HG03342 (cell line): ENCODE measurements around the gene FSTL4.

Experiments
- ATAC-seq: cut with Tn5 transposase; IDR thresholded peaks from one replicate; pipeline ENCODE4 v1.9.1; 2021; ENCODE audit warnings: mild to moderate bottlenecking, moderate library complexity; ENCODE audit not compliant: unreplicated experiment

The FSTL4 gene

GRCh38 chr5:133356396-133356983 is 255.9 kb downstream of the FSTL4 start:
- ATAC-seq = no peak

DNA sequence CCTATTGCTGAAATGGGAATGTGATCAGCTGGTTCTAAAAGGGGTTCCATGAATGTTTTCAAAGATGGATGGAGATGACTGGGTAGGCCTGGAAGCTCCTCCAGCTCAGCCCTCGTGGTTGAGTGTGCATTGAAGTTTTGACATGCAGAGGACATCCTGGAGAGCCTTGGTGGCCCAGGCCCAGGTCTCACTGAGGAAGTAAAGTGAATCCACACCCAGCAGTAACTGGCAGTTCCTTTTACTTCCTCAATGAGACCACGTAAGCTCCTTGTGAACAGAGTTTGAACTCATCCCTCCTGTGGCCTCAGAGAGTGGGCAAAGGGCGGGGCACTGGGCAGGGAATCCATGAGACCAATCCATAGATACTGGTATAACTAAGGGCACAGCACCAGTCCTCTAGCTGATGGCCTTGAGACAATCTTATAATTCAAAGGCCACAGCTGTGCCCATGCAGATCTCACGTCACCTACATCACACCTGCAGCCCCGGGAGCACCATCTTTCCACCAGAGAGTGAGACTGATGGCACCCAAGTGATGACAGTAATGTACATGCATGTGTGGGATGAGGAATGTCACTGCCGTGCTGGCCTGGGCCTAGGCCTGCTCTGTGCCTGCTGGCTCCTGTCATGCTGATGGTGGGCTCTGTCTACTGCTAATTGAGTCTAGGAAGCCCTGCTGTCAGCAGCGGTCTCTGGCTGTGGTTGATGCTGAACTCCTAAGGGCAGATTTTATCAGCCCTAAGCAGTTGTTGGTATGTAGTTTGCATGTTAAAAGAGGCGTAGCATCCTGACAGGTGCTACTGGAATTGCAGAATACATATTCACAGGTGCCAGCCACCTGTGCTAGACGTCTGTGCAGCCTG is 257.8 kb downstream of the FSTL4 start:
- ATAC-seq = no peak

- no peak for ATAC-seq
These were observed 258.6 kb downstream of the FSTL4 start for GRCh38 chr5:133353741-133354140.

- ATAC-seq = no peak
These were observed 263.9 kb downstream of the FSTL4 start for GRCh38 chr5:133348406-133348805.

DNA sequence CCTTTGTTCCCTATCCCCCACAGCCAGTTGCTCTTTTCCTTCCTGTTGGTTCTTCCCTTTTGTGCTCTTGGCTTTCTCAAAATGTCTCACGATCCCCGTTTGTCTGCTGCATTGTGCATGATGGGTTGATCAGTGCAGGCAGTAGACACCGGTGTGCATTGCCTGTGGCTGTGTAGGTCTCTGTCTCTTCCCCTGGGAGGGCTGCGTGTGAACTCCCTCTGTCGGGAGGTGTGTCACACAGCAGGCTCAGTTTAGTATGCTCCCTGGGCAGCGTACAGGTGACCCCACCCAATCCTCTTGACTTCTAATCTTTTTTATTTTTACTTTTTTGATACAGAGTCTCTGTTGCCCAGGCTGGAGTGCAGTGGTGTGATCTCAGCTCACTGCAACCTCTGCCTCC is 265.3 kb downstream of the FSTL4 start:
- ATAC-seq = no peak

GRCh38 chr5:133344266-133344665 is 268.1 kb downstream of the FSTL4 start:
- ATAC-seq = no peak

- no peak for ATAC-seq
These were observed 269.1 kb downstream of the FSTL4 start for GRCh38 chr5:133343196-133343595.

DNA sequence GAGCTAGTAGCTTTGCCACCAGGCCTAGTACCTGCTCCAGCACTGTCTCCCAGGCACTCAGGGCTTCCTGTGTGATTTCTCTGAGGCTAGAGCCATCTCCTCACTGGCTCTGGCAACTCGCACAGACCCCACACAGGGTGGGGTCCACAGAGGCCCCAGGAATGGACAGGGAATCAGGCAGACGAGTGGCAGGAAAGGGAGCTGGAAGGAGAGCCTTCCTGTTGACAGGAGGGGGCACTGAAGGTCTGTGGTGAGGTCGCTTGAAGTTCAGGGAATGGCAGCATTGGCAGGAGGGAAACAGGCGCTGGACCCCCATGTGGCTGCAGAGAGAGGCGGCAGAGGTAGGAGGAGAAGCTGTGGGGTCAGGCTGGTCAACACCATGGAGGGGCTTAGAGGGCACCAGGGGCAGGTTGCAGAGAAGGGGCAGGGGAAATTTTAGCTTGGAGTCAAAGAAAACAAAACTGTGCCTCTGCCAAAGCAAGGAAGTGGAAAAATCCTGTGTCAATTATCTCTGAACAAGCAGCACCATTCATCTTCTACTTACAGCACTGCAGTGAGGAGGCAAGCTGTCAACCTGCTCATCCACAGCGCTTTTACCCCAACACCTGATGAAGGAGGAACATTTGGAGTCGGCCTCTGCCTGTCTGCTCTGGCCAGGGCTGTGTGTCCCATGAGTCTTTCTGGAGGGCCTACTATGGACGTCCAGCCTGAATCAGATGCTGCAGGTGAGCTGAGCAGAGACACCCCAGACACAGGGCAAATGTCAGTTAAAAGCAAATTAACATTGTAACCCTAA is 270.2 kb downstream of the FSTL4 start:
- no peak for ATAC-seq

- ATAC-seq = no peak
These were observed 271.0 kb downstream of the FSTL4 start for GRCh38 chr5:133341296-133341695.

- ATAC-seq = no peak
These were observed 271.5 kb downstream of the FSTL4 start for GRCh38 chr5:133340822-133341221.

- no peak for ATAC-seq
These were observed 272.2 kb downstream of the FSTL4 start for GRCh38 chr5:133340002-133340755.

GRCh38 chr5:133338504-133339355 is 273.6 kb downstream of the FSTL4 start:
- no peak for ATAC-seq

DNA sequence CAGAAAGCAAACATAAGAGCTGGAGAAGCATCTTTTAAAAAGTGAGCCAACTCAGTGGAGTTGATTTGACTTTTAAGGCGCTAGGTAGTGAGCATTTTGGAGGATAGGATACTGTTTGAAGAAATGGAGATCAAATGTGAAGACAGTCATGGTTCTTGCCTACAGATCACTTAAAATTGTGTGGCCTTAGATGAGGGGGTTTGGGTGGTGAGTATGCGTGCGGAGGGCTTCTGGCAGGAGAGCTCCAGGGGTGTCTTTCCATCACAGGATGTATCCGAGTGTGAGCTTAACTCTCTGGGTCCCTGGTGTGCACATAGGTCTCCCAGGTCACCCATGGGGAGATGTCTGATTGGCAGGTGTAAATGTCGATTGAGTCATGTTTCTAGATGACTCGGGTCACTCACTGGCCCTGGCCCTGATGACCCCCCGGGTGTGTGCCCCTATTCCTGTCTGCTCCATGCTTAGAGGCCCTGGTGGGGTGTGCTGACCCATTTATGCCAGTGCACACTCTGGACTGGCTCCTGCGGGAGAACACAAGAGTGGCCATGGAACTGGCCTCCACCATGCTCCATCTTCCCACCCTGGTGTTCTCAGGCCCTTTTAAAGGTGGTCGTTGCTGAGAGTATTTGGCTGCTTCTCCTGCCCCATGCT is 274.4 kb downstream of the FSTL4 start:
- no peak for ATAC-seq

- ATAC-seq = no peak
These were observed 275.4 kb downstream of the FSTL4 start for GRCh38 chr5:133336969-133337410.

DNA sequence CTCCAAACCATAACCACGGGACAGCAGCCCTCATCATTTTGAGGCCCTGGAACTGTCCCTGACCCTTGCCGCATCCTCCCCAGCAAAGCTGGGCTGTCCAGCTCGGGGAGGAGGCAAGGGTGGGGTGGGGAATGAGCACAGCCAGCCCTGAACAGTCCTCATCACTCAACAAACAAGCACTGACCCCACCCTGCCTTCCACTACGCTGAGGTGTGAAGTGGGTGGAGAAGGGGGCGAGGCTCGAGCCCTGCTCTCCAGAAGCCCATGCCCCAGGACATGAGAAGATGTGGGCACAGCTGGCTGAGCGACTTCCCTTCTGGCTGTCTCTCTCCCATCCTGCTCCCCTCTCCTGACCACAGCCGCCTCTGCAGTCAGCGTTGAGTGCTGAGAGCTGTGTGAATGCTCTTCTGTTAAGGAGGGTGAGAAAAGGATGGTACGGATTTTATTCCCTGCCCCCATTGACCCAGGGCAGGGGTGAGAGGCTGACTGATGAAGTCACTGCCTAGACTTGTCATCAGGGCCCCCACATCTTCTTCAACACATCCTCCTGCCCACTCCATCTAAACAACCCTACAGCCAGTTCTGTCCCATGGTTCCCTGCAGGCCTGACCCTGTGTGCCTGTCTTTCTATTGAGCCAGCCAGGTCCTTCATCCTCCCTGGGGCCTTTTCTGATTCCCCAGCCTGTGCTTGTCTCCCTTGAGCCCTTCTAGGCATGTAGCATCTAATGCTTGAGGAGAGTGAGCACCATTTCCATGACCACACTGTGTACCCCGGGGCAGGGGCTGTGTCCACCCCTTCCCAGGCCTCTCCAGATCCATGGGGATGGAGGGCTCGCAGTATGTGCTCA is 276.0 kb downstream of the FSTL4 start:
- ATAC-seq = no peak

DNA sequence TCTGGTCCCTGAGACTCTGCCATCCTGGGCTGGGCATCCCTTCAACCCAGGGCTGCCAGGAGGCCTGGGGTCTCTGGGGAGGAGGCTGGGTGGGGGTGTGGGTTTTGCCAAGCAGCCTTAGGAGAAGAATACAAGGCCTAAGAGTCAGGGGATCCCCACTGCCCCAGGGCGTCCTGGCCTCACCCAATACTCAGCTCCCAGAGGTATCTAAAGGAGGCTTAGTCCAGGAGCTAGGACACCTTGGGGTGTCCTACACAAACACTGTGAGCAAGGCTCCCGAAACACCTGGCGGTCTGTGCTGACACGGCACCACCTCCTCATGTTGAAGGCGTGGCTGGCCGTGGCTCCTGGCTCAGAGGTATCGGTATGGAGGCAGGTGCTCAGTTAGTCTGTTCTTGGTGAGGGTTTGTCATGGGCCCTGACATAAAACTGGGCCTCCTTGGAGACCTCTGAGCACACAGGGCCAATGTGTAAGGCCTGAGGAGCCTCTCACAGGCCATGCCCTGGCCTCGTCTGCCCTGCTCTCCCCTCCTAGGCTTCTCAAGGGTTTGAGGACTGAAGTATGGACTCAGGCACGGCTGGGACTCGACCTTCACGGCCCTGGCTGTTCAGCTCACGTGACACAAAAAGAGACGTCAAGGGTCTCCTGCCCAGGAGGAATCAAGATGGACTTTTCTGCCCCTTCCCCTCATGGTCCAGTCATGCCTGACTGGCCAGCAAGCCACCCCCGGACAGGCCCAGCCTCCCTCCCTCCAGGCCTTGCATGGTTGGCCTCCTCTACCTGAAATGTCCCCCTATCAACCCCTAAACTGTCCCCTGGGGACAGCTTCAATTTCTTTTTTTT is 277.3 kb downstream of the FSTL4 start:
- no peak for ATAC-seq

GRCh38 chr5:133333326-133334150 is 278.8 kb downstream of the FSTL4 start:
- ATAC-seq = no peak
